Aorta (tissue), 5 donors: ENCODE measurements around the gene ARHGEF37. TPM values are rescaled to one million over a fixed set of nuclear protein-coding genes. Genes with fewer than 3 reads are reported as not detected.

ENCODE experiments used
- ATAC-seq: fragments of 200-7000 bp; cut with Tn5 transposase; one replicate; pipeline ENCODE4 v1.9.1; 2022; ENCODE audit warnings: moderate library complexity; ENCODE audit not compliant: low FRiP score
- DNase-seq, 2 donors: peaks; one replicate each; pipeline ENCODE4 v3.0.0-alpha.2; 2020
- H3K27ac ChIP-seq, 2 donors: one replicate each; pipeline ENCODE4 v1.5.1; 2013; ENCODE audit warnings: low read length in 2 of 2, mild to moderate bottlenecking in 2 of 2, moderate library complexity in 2 of 2, control low read depth in 1 of 2, inconsistent platforms in 1 of 2, low read depth in 1 of 2
- H3K27me3 ChIP-seq, 2 donors: one replicate each; pipeline ENCODE4 v1.6.1; 2013; ENCODE audit warnings: control low read depth in 1 of 2, low read length in 1 of 2, mild to moderate bottlenecking in 1 of 2, moderate library complexity in 1 of 2; ENCODE audit not compliant: insufficient read depth in 2 of 2, control insufficient read depth in 1 of 2
- H3K36me3 ChIP-seq, 2 donors: one replicate each; pipeline ENCODE4 v1.6.1; 2013; ENCODE audit warnings: control low read depth in 1 of 2, low read length in 1 of 2, mild to moderate bottlenecking in 1 of 2; ENCODE audit not compliant: insufficient read depth in 2 of 2, control insufficient read depth in 1 of 2
- H3K4me1 ChIP-seq, 2 donors: one replicate each; pipeline ENCODE4 v1.6.1; 2013; ENCODE audit warnings: low read length in 2 of 2, control low read depth in 1 of 2, mild to moderate bottlenecking in 1 of 2, moderate library complexity in 1 of 2; ENCODE audit not compliant: insufficient read depth in 2 of 2, control insufficient read depth in 1 of 2
- H3K4me3 ChIP-seq, 2 donors: one replicate each; pipeline ENCODE4 v1.5.1; 2013; ENCODE audit warnings: low read length in 2 of 2, control low read depth in 1 of 2, mild to moderate bottlenecking in 1 of 2
- H3K9me3 ChIP-seq: one replicate; pipeline ENCODE4 v1.6.1; 2013; ENCODE audit warnings: mild to moderate bottlenecking, low read length; ENCODE audit not compliant: control insufficient read depth
- WGBS, 2 donors: extraction: QIAGEN DNeasy Blood & Tissue Kit; methylation state at CpG; one replicate each; pipeline ENCODE4 v1.1.7; 2013; 5-methylcytosine and 5-hydroxymethylcytosine counted together
- intact Hi-C, 2 donors: fragments of 100-400 bp; cut with DNase I; formaldehyde crosslinking; loops; one replicate each; pipeline versions ENCODE4 v1.14.2 to v1.15.0; 2022
- polyA plus RNA-seq, 2 donors: library from polyadenylated mRNA; stranded (reverse); fragments of 200-250 nt; gene quantifications; one replicate each; pipeline ENCODE4 v1.2.3, GENCODE V29; 2013
- total RNA-seq, 2 donors: library from RNA; stranded (reverse); fragmentation: NEBNext Ultra II Directional; extraction: Animal tissue kit (Norgen Biotek cat#: 25700); gene quantifications; one replicate each; pipeline ENCODE4 v1.2.1, GENCODE V29; 2021
- donor health status: healthy with polysubstance abuse.
- donor health status: Bipolar disorder and iron deficiency.
- donor health status: DM: no; HTN: no; CAD: no.
- donor health status: DM: no; HTN: no; CAD: no.
- donor health status: DM: yes; HTN: yes; CAD: no.

The ARHGEF37 gene
- total and polyA plus RNA-seq, 4 donors: 2.7 to 18.0 (median 9.2) TPM

DNA sequence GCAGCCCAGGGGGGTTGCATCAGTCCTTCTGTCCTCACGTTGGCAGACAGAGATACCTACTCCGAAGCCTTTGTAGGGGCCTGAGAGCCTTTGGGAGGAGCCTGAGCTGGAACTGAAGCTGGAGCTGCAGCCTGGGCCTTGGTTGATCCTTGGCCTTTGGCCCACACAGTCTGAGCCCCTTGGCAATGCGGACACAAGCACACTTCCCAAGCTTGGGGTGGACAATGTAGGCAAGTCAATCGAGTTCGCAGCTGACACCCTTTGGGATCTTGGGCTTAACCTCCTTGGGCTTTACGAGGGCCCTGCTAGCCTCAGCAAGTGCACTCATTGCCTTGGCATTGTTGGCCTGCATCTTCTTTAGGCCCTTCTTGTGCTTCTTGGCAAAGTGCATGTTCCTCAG is 36.0 kb upstream of the ARHGEF37 start:
- 75 to 78% methylated on average over 6 of the region's 6 CpGs for WGBS, 2 donors
- Histone ChIP-seq H3K4me1 (no peaks in the 10 kb centered on the region), H3K27ac (no peak overlapping the region), H3K4me3 (no peak overlapping the region), H3K9me3 (no peaks in the 10 kb centered on the region), H3K36me3 (no peaks in the 10 kb centered on the region), H3K27me3 (no peaks in the 10 kb centered on the region)
- intact Hi-C loops: loop anchor here (5.0 kb wide), 2 partner anchors 38 to 48 kb away; no protein-coding TSS in a partner anchor
- ATAC-seq (no peak), DNase-seq (no peak)

- Histone ChIP-seq H3K27ac (no peak overlapping the region), H3K4me1 (no peaks in the 10 kb centered on the region), H3K27me3 (no peaks in the 10 kb centered on the region), H3K9me3 (no peaks in the 10 kb centered on the region), H3K36me3 (no peaks in the 10 kb centered on the region), H3K4me3 (no peak overlapping the region)
- ATAC-seq: no peak
- intact Hi-C loops: loop anchor here (5.0 kb wide), 2 partner anchors 40 to 50 kb away; no protein-coding TSS in a partner anchor
- no peak for DNase-seq
These were observed 34.3 kb upstream of the ARHGEF37 start for GRCh38 chr5:149546974-149547373.

- 0 to 1% methylated on average over 25 of the region's 25 CpGs for WGBS, 2 donors
- DNase-seq (no peak), ATAC-seq (no peak)
- Histone ChIP-seq H3K4me3 (peak overlapping the region; percentile 78 to 90), H3K36me3 (no peaks in the 10 kb centered on the region), H3K27ac (peak overlapping the region; percentile 84 to 92), H3K27me3 (no peaks in the 10 kb centered on the region), H3K4me1 (no peaks in the 10 kb centered on the region), H3K9me3 (no peaks in the 10 kb centered on the region)
- intact Hi-C loops: loop anchor here (5.0 kb wide), 3 partner anchors 42 to 102 kb away; no protein-coding TSS in a partner anchor
These were observed 31.6 kb upstream of the ARHGEF37 start for GRCh38 chr5:149549461-149550267.

GRCh38 chr5:149550268-149550583 is 31.1 kb upstream of the ARHGEF37 start:
- no peaks in the 10 kb centered on the region for H3K9me3 ChIP-seq
- H3K27me3 ChIP-seq: no peaks in the 10 kb centered on the region
- ATAC-seq: no peak
- H3K27ac ChIP-seq: peak overlapping the region; percentile 84 to 94
- no peaks in the 10 kb centered on the region for H3K4me1 ChIP-seq
- intact Hi-C loops: loop anchor here in 1 of 2 donors (5.0 kb wide), 1 partner anchor 103 kb away; no protein-coding TSS in a partner anchor
- WGBS, 2 donors: 0% methylated on average over 12 of the region's 12 CpGs
- H3K36me3 ChIP-seq: no peaks in the 10 kb centered on the region
- H3K4me3 ChIP-seq: peak overlapping the region; percentile 78 to 90
- DNase-seq: no peak

DNA sequence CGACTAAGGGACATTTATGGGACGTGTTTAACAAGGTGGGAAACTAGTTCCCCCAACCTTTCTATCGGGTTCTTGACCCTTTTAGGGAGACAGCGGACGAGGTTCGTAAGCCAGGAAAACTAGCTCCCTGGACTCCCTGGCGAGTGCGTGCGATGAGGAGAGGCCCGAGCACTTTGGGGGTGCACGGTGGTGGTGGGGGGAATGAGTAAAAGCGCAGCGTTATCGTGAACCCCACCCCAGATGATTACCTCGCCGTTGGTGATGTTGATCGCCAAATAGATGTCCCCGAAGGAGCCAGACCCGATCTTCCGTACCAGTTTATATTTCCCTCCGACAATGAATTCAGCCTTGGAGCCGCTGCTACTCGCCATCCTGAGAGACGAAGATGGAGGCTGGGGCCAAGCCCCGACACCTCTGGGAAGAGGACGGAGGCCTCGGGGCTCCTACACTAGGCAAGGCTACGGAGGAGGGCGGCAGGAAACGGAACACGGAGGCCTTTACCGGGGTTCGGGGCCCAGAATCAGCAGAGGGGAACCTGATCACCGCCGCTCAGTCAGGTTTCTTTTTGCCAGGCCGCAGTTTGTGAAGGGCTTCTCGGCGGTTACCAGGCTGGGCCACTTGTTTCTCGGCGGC is 30.6 kb upstream of the ARHGEF37 start:
- Histone ChIP-seq H3K27ac (peak overlapping the region; percentile 84 to 94), H3K4me1 (no peaks in the 10 kb centered on the region), H3K4me3 (peak overlapping the region; percentile 78 to 90), H3K9me3 (no peaks in the 10 kb centered on the region), H3K27me3 (no peaks in the 10 kb centered on the region), H3K36me3 (no peaks in the 10 kb centered on the region)
- peak; percentile 31 for ATAC-seq
- DNase-seq: peak in 1 of 2 donors; percentile 62
- intact Hi-C loops: loop anchor here in 1 of 2 donors (5.0 kb wide), 1 partner anchor 103 kb away; no protein-coding TSS in a partner anchor
- WGBS, 2 donors: 0 to 1% methylated on average over 40 of the region's 40 CpGs

GRCh38 chr5:149551227-149552037 is 29.9 kb upstream of the ARHGEF37 start, which contains the start of gene CSNK1A1:
CSNK1A1 (minus strand) TSS chr5:149551439; CDS start chr5:149550964, 475 bp downstream.
- 0 to 1% methylated on average over 58 to 67 of the region's 67 CpGs for WGBS, 2 donors
- no peaks in the 10 kb centered on the region for H3K4me1 ChIP-seq
- no peaks in the 10 kb centered on the region for H3K36me3 ChIP-seq
- H3K27me3 ChIP-seq: no peaks in the 10 kb centered on the region
- H3K27ac ChIP-seq: peak within 1 kb of the TSS; percentile 84 to 95
- intact Hi-C loops: loop anchor here in 1 of 2 donors (5.0 kb wide), 1 partner anchor 104 kb away; no protein-coding TSS in a partner anchor
- DNase-seq (peak; percentile 99), ATAC-seq (peak; percentile 98)
- H3K4me3 ChIP-seq: peak within 1 kb of the TSS; percentile 78 to 90
- no peaks in the 10 kb centered on the region for H3K9me3 ChIP-seq

DNA sequence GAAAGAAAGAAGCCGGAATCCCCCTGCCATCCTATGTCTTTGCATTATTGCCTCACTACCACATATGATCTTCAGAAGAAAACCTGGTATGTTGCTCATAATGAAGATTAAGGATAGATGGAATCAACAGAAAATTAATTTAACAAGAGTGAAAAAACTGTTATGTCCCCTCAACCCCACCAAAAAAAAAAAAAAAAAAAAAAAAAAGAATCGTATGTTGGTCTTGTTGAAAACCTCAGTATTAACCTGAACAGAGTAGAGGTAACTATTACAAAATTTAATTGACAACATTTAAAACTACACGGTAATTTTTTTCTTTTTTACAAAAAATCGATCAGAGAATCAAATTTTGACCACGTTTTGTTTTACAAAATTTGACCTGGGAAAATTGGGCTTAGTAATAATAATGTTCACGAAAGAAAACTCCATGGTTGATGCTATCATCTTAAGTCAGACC is 29.2 kb upstream of the ARHGEF37 start:
- intact Hi-C loops: loop anchor here in 1 of 2 donors (5.0 kb wide), 1 partner anchor 105 kb away; no protein-coding TSS in a partner anchor
- WGBS, 2 donors: 25 to 29% methylated on average over 6 of the region's 6 CpGs
- peak overlapping the region; percentile 32 to 70 for H3K4me3 ChIP-seq
- H3K27ac ChIP-seq: peak overlapping the region; percentile 37 to 95
- no peaks in the 10 kb centered on the region for H3K36me3 ChIP-seq
- H3K27me3 ChIP-seq: no peaks in the 10 kb centered on the region
- ATAC-seq: no peak
- no peaks in the 10 kb centered on the region for H3K9me3 ChIP-seq
- H3K4me1 ChIP-seq: no peaks in the 10 kb centered on the region
- DNase-seq: no peak

- DNase-seq (no peak), ATAC-seq (no peak)
- H3K4me3 ChIP-seq: no peak overlapping the region
- H3K27ac ChIP-seq: no peak overlapping the region
- no peaks in the 10 kb centered on the region for H3K4me1 ChIP-seq
- 84 to 89% methylated on average over 18 of the region's 18 CpGs for WGBS, 2 donors
- intact Hi-C loops: loop anchor here in 1 of 2 donors (5.0 kb wide), 1 partner anchor 105 kb away; no protein-coding TSS in a partner anchor
- no peaks in the 10 kb centered on the region for H3K36me3 ChIP-seq
- no peaks in the 10 kb centered on the region for H3K27me3 ChIP-seq
- no peaks in the 10 kb centered on the region for H3K9me3 ChIP-seq
These were observed 28.6 kb upstream of the ARHGEF37 start for GRCh38 chr5:149552553-149553160.
